ENCODE results near the gene C9orf40.

DNA sequence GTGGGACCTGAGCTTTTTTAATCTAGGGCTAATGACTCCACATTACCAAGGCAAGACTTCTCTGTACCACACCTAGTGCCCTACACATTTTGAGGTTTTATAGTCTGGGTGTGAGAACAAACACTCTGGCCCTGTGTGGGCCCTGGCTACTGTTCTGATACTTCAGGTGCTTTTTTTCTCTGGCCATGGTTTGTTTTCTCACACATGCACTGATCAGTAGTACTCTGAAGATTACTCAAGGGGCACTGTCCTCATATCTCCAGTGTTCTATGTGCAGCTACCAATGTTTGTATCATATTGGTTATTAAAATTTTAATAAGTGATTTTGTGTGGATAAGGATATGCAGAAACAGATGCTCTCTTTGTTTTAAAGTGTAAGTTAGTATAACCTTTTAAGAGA, 5.9 kb upstream of the C9orf40 start:
- TF ChIP-seq POLR2A (IDR thresholded peaks at IDR 0.05; ENCODE audit: borderline replicate concordance, extremely low read depth, insufficient read depth, insufficient read length) (no peak), REST (IDR thresholded peaks at IDR 0.05; ENCODE audit: low read depth) (no peak), CTCF (IDR thresholded peaks at IDR 0.05 in 2 of 3, conservative IDR thresholded peaks at IDR 0.05 in 1 of 3; ENCODE audit: borderline replicate concordance in 1 of 3, insufficient read depth in 1 of 3, low read depth in 2 of 3, low read length in 2 of 3) (no peak), MAX (IDR thresholded peaks at IDR 0.05) (no peak), ZNF274 (IDR thresholded peaks at IDR 0.05; ENCODE audit: low read depth, low read length) (no peak), EZH2 (IDR thresholded peaks at IDR 0.05) (no peak), EZH2phosphoT487 (IDR thresholded peaks at IDR 0.05; ENCODE audit: borderline replicate concordance) (no peak), RAD21 (IDR thresholded peaks at IDR 0.05; ENCODE audit: low read depth) (no peak), TCF7L2 (IDR thresholded peaks at IDR 0.05; ENCODE audit: borderline replicate concordance, extremely low read depth, insufficient read depth, insufficient read length) (no peak), YY1 (IDR thresholded peaks at IDR 0.05; ENCODE audit: extremely low read depth, insufficient replicate concordance, low read depth, low read length) (no peak), CBX3 (IDR thresholded peaks at IDR 0.05; ENCODE audit: low read depth) (no peak), POLR2AphosphoS5 (IDR thresholded peaks at IDR 0.05; ENCODE audit: low read depth, low read length) (no peak)

Data from HCT116 (cell line).